ENCODE data around the gene CCDC87.
"Not testable (repeated sequence)": the region's sequence is repeated elsewhere in the genome, so short reads cannot be mapped to it uniquely, and the experiment has no call there.

GRCh38 chr11:66544952-66545351, 47.9 kb downstream of the CCDC87 start:
- TF ChIP-seq EZH2phosphoT487 (IDR thresholded peaks at IDR 0.05; ENCODE audit: low read depth, severe bottlenecking, unreplicated experiment); CTCF (IDR thresholded peaks at IDR 0.05; ENCODE audit: poor library complexity); EZH2 (IDR thresholded peaks at IDR 0.05; ENCODE audit: borderline replicate concordance): not testable (repeated sequence)

Data from hepatocyte (in vitro differentiated cells).